Endodermal cell (in vitro differentiated cells): ENCODE data around the gene BACH2. TPM values are rescaled to one million over a fixed set of nuclear protein-coding genes. Genes with fewer than 3 reads are reported as not detected.

Experiments used
- DNase-seq: peaks from one replicate; pipeline ENCODE4 v3.0.0-alpha.2; 2017
- H3K27ac ChIP-seq: 2 replicates; pipeline ENCODE4 v1.5.1; 2013; ENCODE audit warnings: mild to moderate bottlenecking, low read depth, low read length, moderate library complexity
- H3K27me3 ChIP-seq: 2 replicates; pipeline ENCODE4 v1.6.1; 2013; ENCODE audit warnings: mild to moderate bottlenecking, low read length, moderate library complexity; ENCODE audit not compliant: insufficient read depth, control insufficient read depth, poor library complexity, severe bottlenecking
- H3K36me3 ChIP-seq: 2 replicates; pipeline ENCODE4 v1.7.0; 2013; ENCODE audit warnings: mild to moderate bottlenecking, low read length, moderate library complexity; ENCODE audit not compliant: control insufficient read depth, insufficient read depth
- H3K4me1 ChIP-seq: one replicate; pipeline ENCODE4 v1.7.0; 2013; ENCODE audit warnings: low read length; ENCODE audit not compliant: control insufficient read depth, insufficient read depth
- H3K4me3 ChIP-seq: 2 replicates; pipeline ENCODE4 v1.5.1; 2013; ENCODE audit warnings: mild to moderate bottlenecking, low read length, moderate library complexity
- H3K9ac ChIP-seq: 2 replicates; pipeline ENCODE4 v1.6.1; 2013; ENCODE audit warnings: mild to moderate bottlenecking, low read length, moderate library complexity; ENCODE audit not compliant: poor library complexity, severe bottlenecking; ENCODE audit errors: extremely low read depth
- H3K9me3 ChIP-seq: 2 replicates; pipeline ENCODE4 v1.6.1; 2013; ENCODE audit warnings: mild to moderate bottlenecking, low read length, moderate library complexity; ENCODE audit not compliant: control insufficient read depth
- H3K27ac Mint-ChIP-seq: 2 replicates; pipeline ENCODE4 v1.8.0; 2020; ENCODE audit warnings: mixed read lengths
- H3K27me3 Mint-ChIP-seq: 2 replicates; pipeline ENCODE4 v1.8.0; 2021; ENCODE audit warnings: mild to moderate bottlenecking, mixed read lengths; ENCODE audit not compliant: insufficient read depth
- H3K36me3 Mint-ChIP-seq: 2 replicates; pipeline ENCODE4 v1.8.0; 2020; ENCODE audit warnings: low read depth, mixed read lengths
- H3K4me1 Mint-ChIP-seq: 2 replicates; pipeline ENCODE4 v1.8.0; 2020; ENCODE audit warnings: mixed read lengths
- H3K4me3 Mint-ChIP-seq: 2 replicates; pipeline ENCODE4 v1.8.0; 2020; ENCODE audit warnings: mild to moderate bottlenecking, moderate library complexity, mixed read lengths
- H3K9me3 Mint-ChIP-seq: 2 replicates; pipeline ENCODE4 v1.8.0; 2020; ENCODE audit warnings: mild to moderate bottlenecking, mixed read lengths
- CTCF ChIP-seq: fragments of 200-600 bp; sonication (generic); conservative IDR thresholded peaks from 2 replicates; pipeline ENCODE4 v1.5.0; 2021; ENCODE audit warnings: antibody characterized with exemption, mild to moderate bottlenecking
- WGBS, 2 experiments: methylation state at CpG; one replicate each; pipeline versions ENCODE4 v1.1.5 to v1.1.7; 2013; ENCODE audit warnings: missing lambda C conversion rate in 2 of 2, mixed read lengths in 1 of 2; ENCODE audit not compliant: insufficient coverage in 1 of 2, insufficient read length in 1 of 2; 5-methylcytosine and 5-hydroxymethylcytosine counted together
- total RNA-seq, 2 donors: library from RNA; stranded (reverse); fragmentation: NEBNext Ultra II Directional in 1 of 2; extraction: Animal tissue kit (Norgen Biotek cat#: 25700) in 1 of 2; gene quantifications; 2 replicates in 1 of 2; 3 replicates in 1 of 2; pipeline ENCODE4 v1.2.1, GENCODE V29; 2021

The BACH2 gene
- total RNA-seq, 2 donors from 2014 or later, result 11.0 to 22.3 TPM

DNA sequence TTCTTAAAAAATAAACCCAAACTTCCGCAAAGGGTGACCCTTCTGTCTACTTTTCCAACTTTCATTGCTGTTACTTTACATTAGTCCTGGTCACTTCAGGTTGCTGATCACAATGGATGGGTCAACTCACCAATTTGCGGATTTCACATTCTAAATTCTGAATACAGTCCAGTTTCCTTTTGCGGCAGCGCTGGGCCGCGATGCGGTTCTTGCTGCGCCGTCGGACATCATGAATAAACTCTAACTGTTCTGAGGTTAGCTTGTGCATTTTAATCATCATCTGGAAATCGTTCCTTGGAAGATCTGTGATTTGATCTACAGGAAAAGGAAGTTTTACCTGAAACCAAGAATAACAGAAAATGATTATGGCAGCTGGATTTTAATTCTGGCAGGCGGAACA, 358.6 kb downstream of the BACH2 start:
- no peaks in the 10 kb centered on the region for H3K9me3 Mint-ChIP-seq
- H3K4me3 Mint-ChIP-seq, result no peak overlapping the region
- H3K9ac ChIP-seq, result no peak overlapping the region
- H3K36me3 Mint-ChIP-seq, result peaks cover 32% of the 10 kb centered on the region
- no peaks in the 10 kb centered on the region for H3K27me3 ChIP-seq
- no peak overlapping the region for H3K27ac Mint-ChIP-seq
- H3K36me3 ChIP-seq, result peaks cover 25% of the 10 kb centered on the region
- no peak for DNase-seq
- TF ChIP-seq CTCF, result no peak
- no peaks in the 10 kb centered on the region for H3K27me3 Mint-ChIP-seq
- no peak overlapping the region for H3K4me3 ChIP-seq
- H3K4me1 Mint-ChIP-seq, result peaks cover 17% of the 10 kb centered on the region
- no peaks in the 10 kb centered on the region for H3K4me1 ChIP-seq
- no peak overlapping the region for H3K27ac ChIP-seq
- no peaks in the 10 kb centered on the region for H3K9me3 ChIP-seq
- 95 to 99% methylated on average over 11 to 12 of the region's 12 CpGs for WGBS, 2 experiments

GRCh38 chr6:89936177-89936576, 360.5 kb downstream of the BACH2 start:
- Mint-ChIP-seq H3K9me3 (no peaks in the 10 kb centered on the region), H3K36me3 (peaks cover 45% of the 10 kb centered on the region), H3K4me1 (peaks cover 9% of the 10 kb centered on the region), H3K27me3 (no peaks in the 10 kb centered on the region), H3K27ac (no peak overlapping the region), H3K4me3 (no peak overlapping the region)
- no peak overlapping the region for H3K27ac ChIP-seq
- no peak for TF ChIP-seq CTCF
- DNase-seq, result peak; percentile 27
- H3K9ac ChIP-seq, result no peak overlapping the region
- H3K27me3 ChIP-seq, result no peaks in the 10 kb centered on the region
- H3K4me3 ChIP-seq, result no peak overlapping the region
- no peaks in the 10 kb centered on the region for H3K9me3 ChIP-seq
- 94% methylated on average over 1 of the region's 1 CpG; no CpG with 5 or more reads in 1 of the 2 experiments for WGBS, 2 experiments
- H3K4me1 ChIP-seq, result no peaks in the 10 kb centered on the region
- H3K36me3 ChIP-seq, result peaks cover 34% of the 10 kb centered on the region

GRCh38 chr6:89934685-89935366, 361.8 kb downstream of the BACH2 start:
- Mint-ChIP-seq H3K4me3 (no peak overlapping the region), H3K36me3 (peaks cover 49% of the 10 kb centered on the region), H3K9me3 (no peaks in the 10 kb centered on the region), H3K4me1 (peaks cover 4% of the 10 kb centered on the region), H3K27me3 (no peaks in the 10 kb centered on the region), H3K27ac (no peak overlapping the region)
- WGBS, 2 experiments, result 87 to 90% methylated on average over 6 to 18 of the region's 19 CpGs
- no peak for TF ChIP-seq CTCF
- no peak overlapping the region for H3K9ac ChIP-seq
- H3K36me3 ChIP-seq, result peaks cover 36% of the 10 kb centered on the region
- H3K27ac ChIP-seq, result no peak overlapping the region
- no peaks in the 10 kb centered on the region for H3K9me3 ChIP-seq
- no peaks in the 10 kb centered on the region for H3K27me3 ChIP-seq
- no peaks in the 10 kb centered on the region for H3K4me1 ChIP-seq
- DNase-seq, result peak; percentile 71
- H3K4me3 ChIP-seq, result no peak overlapping the region
